GM19043 (cell line): ENCODE data around the gene BCORL1.
A peak's percentile ranks its signal among the peaks of the same experiment; 100 is the strongest.

Experiments used
- ATAC-seq: cut with Tn5 transposase; IDR thresholded peaks from one replicate; pipeline ENCODE4 v1.9.1; 2021; ENCODE audit warnings: low read depth; ENCODE audit not compliant: unreplicated experiment

The BCORL1 gene, protein sequence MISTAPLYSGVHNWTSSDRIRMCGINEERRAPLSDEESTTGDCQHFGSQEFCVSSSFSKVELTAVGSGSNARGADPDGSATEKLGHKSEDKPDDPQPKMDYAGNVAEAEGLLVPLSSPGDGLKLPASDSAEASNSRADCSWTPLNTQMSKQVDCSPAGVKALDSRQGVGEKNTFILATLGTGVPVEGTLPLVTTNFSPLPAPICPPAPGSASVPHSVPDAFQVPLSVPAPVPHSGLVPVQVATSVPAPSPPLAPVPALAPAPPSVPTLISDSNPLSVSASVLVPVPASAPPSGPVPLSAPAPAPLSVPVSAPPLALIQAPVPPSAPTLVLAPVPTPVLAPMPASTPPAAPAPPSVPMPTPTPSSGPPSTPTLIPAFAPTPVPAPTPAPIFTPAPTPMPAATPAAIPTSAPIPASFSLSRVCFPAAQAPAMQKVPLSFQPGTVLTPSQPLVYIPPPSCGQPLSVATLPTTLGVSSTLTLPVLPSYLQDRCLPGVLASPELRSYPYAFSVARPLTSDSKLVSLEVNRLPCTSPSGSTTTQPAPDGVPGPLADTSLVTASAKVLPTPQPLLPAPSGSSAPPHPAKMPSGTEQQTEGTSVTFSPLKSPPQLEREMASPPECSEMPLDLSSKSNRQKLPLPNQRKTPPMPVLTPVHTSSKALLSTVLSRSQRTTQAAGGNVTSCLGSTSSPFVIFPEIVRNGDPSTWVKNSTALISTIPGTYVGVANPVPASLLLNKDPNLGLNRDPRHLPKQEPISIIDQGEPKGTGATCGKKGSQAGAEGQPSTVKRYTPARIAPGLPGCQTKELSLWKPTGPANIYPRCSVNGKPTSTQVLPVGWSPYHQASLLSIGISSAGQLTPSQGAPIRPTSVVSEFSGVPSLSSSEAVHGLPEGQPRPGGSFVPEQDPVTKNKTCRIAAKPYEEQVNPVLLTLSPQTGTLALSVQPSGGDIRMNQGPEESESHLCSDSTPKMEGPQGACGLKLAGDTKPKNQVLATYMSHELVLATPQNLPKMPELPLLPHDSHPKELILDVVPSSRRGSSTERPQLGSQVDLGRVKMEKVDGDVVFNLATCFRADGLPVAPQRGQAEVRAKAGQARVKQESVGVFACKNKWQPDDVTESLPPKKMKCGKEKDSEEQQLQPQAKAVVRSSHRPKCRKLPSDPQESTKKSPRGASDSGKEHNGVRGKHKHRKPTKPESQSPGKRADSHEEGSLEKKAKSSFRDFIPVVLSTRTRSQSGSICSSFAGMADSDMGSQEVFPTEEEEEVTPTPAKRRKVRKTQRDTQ (N-terminal part only)

DNA sequence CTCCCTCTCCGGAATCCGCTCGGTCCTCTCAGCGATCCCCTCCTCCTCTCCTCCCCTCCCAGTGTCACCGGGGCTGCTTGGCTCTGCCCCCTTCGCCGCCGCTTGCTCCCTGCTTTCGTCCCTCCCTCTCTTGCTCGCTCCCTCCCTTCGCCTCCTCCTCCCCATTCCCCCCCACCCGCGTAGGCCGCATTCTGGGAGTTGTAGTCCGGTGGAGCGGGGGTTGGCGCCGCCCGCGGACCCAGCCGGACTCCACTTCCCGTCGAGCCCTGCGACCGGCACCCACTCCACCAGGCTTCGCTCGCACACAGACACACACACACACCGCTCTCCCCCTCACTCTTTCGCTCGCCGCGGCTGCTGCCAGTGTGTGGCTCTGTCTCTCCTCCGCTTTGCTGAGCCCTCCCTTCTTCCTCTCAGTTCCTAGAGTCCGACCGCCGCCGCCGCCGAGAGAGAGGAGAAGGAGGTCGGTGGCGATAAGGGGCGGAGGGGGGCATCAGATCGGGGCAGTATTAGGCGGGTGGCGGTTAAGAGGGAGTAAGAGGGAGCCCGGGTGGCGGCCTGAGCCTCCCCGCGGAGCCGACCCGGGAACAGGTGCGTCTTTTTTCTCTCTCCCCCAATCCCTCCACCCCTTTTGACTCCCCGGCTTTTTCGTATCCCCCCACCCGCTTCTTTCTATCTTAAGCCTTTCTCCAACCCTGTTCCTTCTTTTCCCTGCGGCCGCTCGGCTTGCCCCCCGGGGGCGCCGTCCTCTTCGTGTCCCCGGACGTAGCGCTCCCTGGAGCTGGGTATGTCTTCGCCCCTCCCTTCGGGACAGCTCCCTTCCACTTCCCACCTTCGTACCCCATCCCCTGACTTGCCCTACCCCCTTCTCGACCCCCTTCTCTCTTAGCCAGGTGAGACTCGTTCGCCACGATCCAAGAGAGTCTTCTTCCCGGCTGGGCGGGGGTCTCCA is at the start of gene BCORL1:
TSS of gene BCORL1 (plus strand) at position 336 of the 952 bp plus-strand sequence. CDS start 22,597 bp downstream, outside the sequence.
- ATAC-seq, result peak; percentile 93

DNA sequence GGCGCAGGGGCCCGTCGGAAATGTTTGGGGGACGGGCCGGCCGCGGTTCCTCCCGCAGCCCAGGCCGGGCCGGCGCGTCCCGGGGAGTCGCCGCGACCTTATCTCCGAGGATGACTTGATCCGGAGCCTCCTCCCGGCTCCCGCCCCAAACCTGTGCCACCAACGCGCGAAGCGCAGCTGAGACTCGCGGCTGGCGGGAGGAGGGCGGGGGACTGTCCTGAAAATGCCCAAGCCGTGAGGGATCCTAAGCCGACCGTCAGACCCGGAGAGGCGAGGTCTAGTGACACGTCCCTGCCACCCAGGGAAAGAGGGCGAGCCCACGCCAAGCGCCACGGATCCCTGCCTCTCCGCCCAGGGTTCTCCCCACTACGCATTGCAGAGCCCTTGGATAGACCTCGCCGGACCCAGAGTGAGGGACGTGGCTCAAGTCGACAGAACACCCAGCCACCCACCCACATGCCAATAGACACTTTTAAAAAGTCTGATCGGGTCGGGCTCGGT is 49.6 kb upstream of the BCORL1 start:
- ATAC-seq, result no peak

DNA sequence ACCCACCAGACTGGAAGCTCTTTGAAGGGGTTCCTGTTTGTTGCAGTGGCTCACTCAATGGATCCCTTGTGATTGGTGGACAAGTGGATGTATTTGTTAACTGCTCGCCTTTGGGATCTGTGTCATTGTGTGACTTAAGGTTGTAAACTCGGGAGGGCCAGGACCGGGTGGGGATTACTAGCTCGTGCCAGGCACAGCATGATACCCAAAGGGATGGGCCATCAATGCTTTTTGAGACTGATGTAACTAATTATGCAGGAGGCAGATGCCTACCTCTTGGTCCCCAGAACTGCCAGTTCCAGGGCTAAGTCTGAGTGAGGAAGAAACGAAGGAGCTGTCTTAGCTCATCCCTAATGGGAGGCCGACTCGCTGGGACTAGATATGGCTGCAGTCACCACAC is 48.7 kb upstream of the BCORL1 start:
- ATAC-seq, result no peak

DNA sequence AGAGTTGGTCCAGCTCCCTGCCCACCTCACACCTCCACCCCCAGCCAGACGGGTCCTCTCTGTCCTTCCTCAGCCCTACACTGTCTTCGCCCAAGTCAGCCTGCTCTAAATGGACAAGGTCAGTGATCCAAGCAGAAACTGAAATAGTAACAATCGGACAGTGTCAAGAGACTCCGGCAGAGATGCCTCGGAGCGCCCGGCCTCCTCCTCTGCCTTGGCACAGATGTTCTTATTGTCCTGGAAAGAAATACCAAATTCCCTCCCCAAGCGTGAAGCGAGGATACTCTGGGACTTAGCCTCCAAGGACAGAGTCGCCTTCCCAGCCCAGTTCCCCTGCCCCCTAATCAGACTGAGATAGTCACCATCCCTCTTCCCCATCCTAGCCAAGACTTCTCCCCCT is 48.0 kb upstream of the BCORL1 start:
- no peak for ATAC-seq

DNA sequence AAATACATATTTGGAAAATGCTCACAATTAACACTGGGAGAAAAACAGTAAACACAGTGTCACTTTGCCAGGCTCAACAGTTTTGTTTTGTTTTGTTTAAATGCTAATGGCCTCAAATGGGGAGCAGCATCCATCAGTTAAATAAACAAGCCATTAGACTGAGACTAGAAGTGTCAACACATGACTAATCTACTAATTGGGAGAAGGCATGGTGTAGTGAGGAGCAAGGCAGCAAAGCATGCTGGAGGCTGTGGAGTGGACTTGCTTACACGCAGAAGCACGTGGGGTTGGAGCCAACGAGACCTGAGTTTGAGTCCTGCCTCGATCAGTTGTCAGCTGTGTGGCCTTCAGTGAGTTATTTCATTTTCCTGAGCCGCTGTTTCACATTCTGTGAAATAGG is 47.5 kb upstream of the BCORL1 start:
- no peak for ATAC-seq

DNA sequence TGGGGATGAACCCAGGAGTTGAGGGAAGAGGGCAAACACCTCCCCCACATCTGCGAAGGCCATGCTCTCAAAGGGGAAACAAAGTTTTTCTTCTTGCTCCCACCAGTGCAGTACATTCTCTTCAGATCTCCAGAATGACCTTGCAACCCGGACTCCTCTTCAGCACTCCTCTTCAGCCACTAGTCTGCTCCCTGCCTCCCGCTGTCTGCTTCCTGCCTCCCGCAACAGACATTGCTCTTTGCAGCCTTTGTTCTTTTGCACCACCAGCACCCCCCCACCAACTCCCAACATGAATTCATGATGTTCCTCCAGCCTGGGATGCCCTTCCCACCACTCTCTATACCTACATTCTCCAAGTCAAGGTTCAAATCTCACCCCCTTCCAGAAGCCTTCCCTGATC is 44.4 kb upstream of the BCORL1 start:
- no peak for ATAC-seq

DNA sequence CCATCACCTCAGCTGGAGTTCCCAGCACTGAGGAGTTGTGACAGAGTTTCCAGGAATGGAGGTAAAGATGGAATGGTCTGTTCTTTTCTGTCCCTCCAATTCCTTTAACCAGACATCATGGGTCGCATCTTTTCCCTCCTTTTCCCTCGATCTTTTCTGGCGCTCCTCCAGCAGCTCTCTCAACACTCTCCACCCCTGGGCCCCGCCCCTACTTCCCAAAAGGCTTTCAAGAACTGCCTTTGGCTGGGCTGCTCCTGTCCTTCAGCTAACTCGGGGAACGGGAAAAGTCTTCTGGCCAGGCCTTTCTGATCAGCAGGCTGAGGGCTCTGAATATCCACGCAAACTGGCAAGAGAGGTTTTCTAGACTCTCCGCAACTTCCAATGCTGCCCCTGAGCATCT is 42.4 kb upstream of the BCORL1 start:
- ATAC-seq, result no peak

DNA sequence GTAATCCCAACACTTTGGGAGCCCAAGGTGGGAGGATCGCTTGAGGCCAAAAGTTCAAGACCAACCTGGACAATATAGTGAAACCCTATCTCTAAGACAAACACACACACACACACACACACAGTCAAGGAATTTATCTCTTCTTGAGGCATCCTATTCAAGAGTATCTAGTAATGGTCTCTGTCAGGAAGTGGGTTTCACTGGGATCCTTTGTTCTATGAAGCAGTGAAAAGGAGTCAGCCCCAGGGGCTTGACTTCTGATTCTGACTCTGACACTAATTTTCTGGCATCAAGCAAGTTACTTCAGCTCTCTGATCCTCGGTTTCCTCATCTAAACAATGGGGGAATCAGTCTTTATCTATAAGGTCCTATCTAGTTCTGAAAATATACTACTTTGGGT is 41.7 kb upstream of the BCORL1 start:
- ATAC-seq, result no peak

DNA sequence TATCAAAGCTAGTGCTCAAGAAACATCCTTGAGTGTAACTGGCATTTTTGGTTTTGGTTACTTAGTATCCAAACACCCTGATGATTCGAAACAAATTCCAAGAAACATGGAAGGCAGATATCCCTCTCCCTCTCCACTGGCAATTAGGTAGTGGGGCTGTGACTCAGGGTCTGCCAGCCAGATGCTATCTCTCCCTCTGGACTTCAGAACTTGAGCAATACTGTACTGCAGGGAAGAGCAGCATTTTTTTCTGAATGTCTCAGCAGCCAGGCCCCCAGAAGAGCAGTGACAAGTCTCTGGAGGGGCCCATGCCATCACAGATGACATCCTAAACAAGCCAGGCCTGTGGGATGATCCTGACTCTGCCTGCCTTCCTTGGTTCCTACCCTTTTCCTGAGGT is 37.3 kb upstream of the BCORL1 start:
- ATAC-seq, result no peak

DNA sequence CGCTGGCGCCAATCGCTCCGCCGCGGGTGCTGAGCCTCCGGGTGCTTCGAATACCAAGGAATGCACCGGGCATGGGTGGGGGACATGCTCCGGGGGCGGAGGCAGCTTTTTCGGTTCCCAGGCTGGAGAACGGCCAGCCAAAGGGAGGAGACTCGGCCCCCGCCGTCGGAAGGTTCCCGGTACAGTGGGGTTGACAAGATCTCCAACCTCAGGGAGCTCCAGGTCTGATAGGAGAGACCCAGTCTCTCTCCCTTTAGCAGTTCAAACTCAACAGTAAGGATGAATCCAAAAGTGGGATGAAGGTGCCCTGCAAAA is 29.1 kb upstream of the BCORL1 start:
- no peak for ATAC-seq

DNA sequence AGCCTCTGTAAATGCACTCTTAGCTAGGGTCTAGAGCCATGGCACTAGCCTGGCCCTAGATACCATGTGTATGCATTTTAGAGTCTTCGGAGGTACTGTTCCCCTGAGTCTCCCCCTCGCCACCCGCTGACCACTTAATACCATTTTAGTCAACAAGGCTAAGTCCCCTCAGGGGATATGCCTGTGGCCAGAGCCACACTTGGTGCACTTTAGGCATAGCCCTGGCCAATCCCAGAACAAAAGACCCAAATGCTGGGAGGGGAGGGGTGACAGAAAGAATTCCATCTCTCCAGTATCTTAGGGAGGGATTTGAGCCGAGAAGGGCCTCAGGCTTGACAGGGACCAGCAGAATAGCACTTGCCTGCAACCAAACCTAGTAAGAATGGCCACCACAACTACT is 28.6 kb upstream of the BCORL1 start:
- no peak for ATAC-seq

DNA sequence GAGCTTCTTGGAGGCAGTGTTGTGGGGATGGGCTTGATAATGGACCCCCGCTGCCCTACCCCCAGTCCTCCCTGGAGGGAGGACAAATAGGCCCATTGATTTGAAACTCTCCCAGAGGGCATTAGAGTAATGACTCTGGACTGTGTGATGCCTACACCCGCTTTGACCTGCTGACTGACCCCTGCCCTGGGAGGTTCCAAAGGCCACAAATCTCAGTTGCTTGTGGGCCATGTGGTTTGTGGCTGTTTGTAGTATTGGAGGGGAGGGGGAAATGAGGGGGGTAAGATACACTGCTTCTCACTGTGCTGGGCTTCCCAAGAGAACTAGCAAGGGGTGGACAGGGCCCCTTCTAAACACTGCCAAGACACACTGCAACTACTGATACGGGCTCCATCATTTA is 27.6 kb upstream of the BCORL1 start:
- ATAC-seq, result no peak

DNA sequence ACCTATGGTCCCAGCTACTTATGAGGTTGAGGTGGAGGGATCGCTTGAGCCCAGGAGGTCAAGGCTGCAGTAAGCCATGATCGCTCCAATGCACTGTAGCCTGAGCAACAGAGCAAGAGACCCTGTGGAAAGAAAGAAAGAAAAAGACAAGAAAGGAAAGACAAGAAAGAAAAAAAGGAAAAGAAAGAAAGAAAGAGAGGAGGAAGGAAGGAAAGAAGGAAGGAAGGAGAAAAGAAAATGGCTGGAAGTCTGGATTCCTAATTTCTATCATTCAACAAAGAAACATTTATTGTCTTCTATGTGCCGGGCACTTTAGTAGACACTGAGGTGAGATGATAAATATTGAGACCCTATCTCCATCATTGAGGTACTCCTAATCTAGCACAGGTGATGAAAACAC is 26.8 kb upstream of the BCORL1 start:
- no peak for ATAC-seq

DNA sequence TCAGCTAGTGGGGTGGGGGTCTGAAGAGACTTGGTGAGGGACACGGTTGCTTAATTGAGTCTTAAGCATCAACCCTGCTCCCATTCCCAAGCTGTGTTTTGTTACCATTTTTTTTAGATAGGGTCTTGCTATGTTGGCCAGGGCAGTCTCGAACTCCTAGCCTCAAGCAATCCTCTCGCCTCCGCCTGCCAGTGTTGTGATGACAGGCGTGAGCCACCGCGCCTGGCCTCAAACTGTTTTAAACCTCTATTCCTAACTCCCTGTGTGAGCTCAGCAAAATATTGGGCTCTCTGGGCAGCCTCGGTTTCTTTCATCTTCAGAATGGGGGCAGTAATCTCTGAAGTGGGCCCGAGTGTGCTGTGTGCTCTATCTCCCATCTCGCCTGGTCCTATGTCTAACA is 26.3 kb upstream of the BCORL1 start:
- no peak for ATAC-seq

DNA sequence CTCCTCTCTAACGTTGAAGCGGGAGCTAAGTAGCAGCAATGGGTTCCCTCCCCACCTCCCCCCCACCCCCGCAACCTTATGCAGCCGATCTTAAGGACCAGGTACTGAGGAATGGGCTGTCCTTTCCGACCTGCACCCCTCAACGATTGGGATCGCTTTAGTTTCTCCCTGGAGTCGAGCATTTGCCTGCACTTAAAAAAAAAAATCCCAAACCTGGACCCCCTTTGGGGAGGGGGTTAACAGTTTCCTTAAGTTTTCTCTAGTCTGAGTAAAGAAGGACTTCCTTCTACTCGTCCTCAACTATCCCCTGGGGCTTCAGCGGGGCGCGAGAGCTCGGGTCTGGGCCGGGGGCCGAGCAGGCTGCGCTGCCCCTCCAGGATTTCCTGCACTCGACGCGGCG is 25.7 kb upstream of the BCORL1 start:
- ATAC-seq, result no peak

DNA sequence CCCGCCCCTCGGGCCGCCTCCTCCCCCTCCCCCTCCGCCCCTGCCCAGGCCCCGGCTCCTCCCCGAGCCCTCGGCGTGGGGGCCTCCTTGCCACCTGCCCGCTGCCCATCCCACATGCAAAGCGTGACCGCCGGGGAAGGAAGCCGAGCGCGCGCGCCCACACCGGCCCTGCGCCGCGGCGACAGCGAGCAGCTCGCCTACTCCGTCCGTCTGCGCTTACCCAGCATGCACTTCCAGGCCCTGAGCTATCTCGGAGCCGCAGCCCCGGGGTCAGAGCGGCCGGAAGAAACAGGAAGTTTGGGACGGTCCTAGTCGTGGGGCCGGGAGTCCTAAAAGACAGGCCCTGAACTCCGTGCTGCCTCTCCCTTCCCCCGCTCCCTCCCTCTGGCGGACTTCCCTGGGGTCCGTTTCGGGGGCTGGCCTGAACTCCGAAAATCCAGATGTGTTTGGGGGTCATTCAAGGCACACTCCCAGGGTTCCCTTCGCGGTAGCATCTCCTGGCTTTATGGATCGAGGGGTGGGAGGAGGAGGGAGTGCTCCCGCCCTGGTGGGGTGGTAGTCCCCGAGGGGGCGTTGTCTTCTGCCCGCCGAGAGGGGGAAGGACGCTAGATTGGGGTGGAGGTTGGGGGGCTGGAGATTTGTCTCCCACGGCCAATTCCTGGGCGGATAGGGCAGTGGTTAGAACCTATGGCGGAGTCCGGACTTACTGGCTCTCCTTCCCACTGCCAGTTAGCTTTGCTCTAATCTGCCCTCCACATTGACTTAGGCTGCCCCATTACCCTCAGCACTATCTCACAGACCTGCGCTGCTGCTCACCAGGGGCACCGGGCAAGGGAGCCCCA is 25.0 kb upstream of the BCORL1 start:
- ATAC-seq, result peak; percentile 55

DNA sequence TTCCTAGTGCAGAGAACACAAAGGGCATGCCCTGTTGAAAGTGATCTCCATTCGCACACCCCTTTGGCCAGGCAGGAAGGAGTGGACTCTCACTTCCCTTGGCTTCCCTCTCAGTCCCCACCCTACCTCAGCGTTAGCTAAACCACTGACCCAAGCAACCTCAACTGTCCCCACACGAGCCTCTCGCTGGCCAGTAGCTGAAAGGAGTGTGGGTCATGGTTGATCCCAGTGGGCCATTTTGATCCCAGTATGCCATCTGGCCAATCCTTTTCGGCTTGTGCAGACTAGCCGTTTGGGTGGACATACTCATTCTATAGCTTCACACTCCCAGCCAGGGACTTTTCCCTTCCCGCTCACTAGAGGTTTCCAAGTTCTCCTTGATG is 24.4 kb upstream of the BCORL1 start:
- no peak for ATAC-seq

DNA sequence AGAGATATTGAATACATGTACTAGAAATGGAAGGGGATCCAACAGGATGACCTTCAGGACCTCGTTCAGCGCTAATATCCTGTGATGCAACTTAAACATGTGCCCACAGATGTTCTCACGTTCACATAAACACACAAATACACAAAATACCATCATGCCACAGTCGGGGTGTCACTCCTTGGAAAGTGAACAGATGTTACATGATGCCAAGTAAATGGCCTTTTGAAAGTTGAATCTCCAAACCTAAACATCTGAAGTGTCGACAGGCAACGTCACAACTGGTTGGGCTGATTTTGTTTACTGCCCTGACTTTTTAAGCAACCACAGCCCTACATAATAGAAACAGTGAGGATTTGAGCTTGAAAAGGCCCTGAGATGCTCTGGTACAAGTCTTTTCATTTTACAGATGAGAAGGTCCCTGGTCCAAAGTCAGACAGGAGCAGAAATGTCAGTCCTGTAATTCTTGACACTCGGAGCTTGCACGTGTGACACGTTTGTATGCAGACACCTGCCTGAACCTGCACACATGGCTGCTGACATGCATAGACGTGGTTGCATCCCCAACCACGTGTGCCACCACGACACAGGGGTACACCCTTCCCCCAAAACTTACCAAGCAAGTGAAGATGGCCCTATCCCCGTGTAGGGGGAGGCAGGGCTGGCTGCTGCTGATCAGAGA is 23.5 kb upstream of the BCORL1 start:
- no peak for ATAC-seq

DNA sequence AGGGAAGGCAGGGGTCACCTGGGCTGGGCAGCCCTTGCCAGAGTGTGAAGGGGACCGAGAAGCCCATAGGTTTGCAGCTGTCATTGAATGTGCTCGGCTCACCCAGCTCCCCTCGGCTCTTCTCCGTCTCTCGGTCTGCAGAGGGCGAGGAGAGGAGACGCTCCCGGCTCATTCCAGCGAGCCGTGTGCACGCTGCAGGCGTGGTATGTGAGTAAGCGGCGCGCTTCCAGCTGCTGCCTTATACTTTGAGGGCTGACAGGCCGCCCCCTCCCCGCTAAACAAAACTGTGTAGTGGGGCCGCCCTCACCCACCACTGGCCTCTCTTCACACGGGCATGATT is 23.0 kb upstream of the BCORL1 start:
- ATAC-seq, result no peak
